Mucosa of descending colon (tissue), 3 donors: Measurements from ENCODE around the gene C8G. TPM values are rescaled to one million over a fixed set of nuclear protein-coding genes. Genes with fewer than 3 reads are reported as not detected.

ENCODE experiments used
- ATAC-seq: fragments of 200-7000 bp; cut with Tn5 transposase; one replicate; pipeline ENCODE4 v1.9.1; 2020; ENCODE audit warnings: mild to moderate bottlenecking, moderate library complexity
- DNase-seq, 3 donors: peaks; one replicate each; pipeline ENCODE4 v3.0.0-alpha.2; 2020
- H3K36me3 ChIP-seq: fragments of 200-600 bp; one replicate; pipeline ENCODE4 v1.8.0; 2021; ENCODE audit warnings: low read depth, mild to moderate bottlenecking
- H3K4me1 ChIP-seq: fragments of 200-600 bp; one replicate; pipeline ENCODE4 v1.8.0; 2021; ENCODE audit warnings: low read depth, mild to moderate bottlenecking
- H3K4me3 ChIP-seq: fragments of 200-600 bp; one replicate; pipeline ENCODE4 v1.8.0; 2021; ENCODE audit warnings: mild to moderate bottlenecking
- H3K9me3 ChIP-seq: fragments of 200-600 bp; one replicate; pipeline ENCODE4 v1.8.0; 2021; ENCODE audit warnings: mild to moderate bottlenecking
- intact Hi-C, 2 donors: fragments of 100-400 bp; cut with DNase I in 1 of 2; cut with micrococcal nuclease in 1 of 2; formaldehyde crosslinking; loops; one replicate each; pipeline versions ENCODE4 v1.11.0 to v1.11.1; 2022; cut with DNase I, micrococcal nuclease
- total RNA-seq, 3 donors: library from RNA; stranded (reverse); fragmentation: NEBNext Ultra II Directional in 2 of 3; extraction: Animal tissue kit (Norgen Biotek cat#: 25700) in 2 of 3; gene quantifications; one replicate each; pipeline versions ENCODE4 v1.2.1 to v1.2.4, GENCODE V29; 2021 to 2023
- TF ChIP-seq, protein P1 (sequence below): fragments of 200-600 bp; IDR thresholded peaks from one replicate; pipeline ENCODE4 v1.8.0; 2022; ENCODE audit warnings: antibody characterized with exemption, mild to moderate bottlenecking
- donor health status: DM: no; HTN: no; CAD: no; lungs with moderate emphysema.
- donor health status: DM: no; HTN: no; CAD: no.
- donor health status: DM: no; HTN: yes; CAD: no.

Gene C8G
- total RNA-seq, 3 donors from 2014 or later, result 3.2 to 15.4 (median 10.4) TPM

DNA sequence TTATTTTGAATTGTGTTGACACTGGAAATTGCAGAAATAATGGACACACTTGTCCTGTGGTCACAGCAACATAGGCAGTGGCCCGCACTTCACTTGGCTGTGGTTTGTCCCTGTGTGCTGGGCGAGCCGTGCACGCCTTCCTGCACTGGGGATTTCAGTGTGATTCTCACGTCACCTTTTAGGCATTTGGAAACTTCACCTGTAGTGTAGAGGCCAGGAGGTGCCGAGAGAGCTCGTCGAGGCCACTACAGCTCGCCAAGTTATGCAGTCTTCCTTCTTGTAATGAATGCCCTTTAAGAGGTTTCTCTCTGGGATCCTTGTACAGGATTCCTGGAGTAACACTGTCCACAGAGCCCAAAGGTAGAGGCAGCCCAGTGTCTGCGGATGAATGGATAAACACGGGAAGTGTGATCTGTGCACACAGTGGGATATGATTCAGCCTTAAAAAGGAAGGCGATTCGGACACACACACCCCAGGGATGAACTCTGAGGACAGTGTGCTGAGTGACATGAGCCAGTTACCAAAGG, 44.0 kb upstream of the C8G start:
- no peak for ATAC-seq
- intact Hi-C loops, result no loop called here

DNA sequence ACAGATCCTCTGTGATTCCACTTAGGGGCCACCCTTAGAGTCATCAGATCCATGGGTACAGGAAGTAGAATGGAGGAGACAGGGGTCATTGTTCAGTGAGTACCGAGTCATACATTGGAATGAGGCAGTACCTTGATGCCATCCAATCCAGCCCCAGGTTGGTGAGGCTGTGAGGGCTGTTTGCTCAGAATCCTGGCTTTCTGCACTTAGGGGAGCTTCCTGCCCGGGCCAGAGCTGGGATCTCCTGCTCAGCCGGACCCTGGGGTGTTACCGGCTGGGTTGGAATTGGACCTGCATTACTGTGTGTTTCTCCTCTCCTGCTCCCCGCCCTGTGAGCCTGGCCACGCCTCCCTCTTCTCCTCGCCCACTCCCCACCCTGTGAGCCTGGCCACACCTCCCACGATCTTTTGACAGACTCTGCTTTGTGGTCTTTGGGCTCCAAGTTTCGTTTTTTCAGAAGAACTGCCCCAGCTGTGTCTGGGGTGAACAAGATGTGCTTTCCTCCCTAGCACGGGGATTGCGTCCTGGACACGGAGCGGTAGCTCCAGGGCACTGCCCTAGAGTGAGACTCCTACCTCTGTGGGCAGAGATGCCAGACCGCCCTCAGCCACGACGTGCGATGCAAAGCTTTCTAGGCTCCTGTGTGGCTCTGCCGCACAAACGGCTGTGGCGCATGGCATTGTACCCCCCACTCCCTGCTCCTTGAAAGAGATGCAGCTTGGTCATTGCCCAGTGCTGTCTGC, 43.4 kb upstream of the C8G start:
- TF ChIP-seq, protein P1, sequence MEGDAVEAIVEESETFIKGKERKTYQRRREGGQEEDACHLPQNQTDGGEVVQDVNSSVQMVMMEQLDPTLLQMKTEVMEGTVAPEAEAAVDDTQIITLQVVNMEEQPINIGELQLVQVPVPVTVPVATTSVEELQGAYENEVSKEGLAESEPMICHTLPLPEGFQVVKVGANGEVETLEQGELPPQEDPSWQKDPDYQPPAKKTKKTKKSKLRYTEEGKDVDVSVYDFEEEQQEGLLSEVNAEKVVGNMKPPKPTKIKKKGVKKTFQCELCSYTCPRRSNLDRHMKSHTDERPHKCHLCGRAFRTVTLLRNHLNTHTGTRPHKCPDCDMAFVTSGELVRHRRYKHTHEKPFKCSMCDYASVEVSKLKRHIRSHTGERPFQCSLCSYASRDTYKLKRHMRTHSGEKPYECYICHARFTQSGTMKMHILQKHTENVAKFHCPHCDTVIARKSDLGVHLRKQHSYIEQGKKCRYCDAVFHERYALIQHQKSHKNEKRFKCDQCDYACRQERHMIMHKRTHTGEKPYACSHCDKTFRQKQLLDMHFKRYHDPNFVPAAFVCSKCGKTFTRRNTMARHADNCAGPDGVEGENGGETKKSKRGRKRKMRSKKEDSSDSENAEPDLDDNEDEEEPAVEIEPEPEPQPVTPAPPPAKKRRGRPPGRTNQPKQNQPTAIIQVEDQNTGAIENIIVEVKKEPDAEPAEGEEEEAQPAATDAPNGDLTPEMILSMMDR, result no peak
- ATAC-seq (peak; percentile 67), DNase-seq (peak; percentile 75 to 83 (median 82))
- Histone ChIP-seq H3K4me3 (no peak overlapping the region), H3K36me3 (no peaks in the 10 kb centered on the region), H3K4me1 (peaks cover 55% of the 10 kb centered on the region), H3K9me3 (no peaks in the 10 kb centered on the region)
- intact Hi-C loops, result no loop called here

More for the DNA sequence above, 44.0 kb upstream of the C8G start:
- TF ChIP-seq, protein P1, result no peak
- no peak for DNase-seq
- no peak overlapping the region for H3K4me3 ChIP-seq
- H3K4me1 ChIP-seq, result peaks cover 55% of the 10 kb centered on the region
- H3K9me3 ChIP-seq, result no peaks in the 10 kb centered on the region
- H3K36me3 ChIP-seq, result no peaks in the 10 kb centered on the region

DNA sequence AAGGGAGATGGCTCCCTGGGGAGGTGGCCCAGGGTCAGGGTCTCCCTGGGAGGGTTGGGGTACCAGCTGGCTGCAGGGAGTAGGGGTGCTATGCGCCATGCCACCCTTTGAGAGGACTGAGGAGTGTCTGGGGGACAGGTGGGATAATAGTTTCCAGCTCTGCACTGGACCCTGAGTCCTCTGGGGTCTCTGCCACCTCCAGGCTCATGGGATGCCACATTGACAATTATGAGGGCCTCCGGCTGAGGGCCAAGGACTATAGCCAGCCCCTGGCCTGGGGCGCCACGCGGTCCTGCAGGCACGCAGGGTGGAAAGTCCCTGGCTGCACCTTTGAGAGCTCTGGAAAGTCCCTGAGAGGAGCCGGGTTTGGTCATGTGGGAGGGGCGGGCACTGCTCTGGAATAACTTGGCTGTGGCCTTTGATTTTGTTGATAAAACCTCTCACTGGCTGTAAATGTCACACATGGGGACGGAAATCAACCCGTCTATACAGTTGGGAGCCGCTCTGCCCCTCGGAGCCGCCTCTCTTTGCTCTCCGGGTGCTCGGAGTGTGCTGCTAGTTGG, 42.7 kb upstream of the C8G start:
- H3K9me3 ChIP-seq, result no peaks in the 10 kb centered on the region
- H3K4me1 ChIP-seq, result peaks cover 55% of the 10 kb centered on the region
- no peaks in the 10 kb centered on the region for H3K36me3 ChIP-seq
- ATAC-seq (peak; percentile 85), DNase-seq (peak; percentile 89 to 93 (median 92))
- H3K4me3 ChIP-seq, result no peak overlapping the region
- TF ChIP-seq, protein P1, result no peak
- intact Hi-C loops, result no loop called here

DNA sequence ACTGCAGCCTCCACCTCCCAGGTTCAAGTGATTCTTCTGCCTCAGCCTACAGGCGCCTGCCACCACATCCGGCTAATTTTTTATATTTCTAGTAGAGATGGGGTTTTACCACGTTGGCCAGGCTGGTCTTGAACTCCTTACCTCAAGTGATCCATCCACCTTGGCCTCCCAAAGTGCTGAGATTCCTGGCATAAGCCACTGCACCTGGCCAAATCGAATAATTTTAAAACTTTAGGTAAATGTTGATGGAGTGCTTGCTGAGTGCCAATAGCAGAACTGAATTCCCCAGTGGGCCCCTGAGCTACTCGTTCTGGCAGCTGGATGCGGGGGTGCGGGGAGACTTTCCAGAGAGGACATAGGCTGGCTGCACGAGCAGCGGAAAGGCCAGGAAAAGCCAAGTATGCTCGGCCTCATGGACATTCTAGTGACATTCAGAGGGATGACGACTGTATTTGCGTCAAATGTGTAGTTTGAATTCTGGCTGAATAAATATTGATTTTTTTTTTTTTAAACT, 41.9 kb upstream of the C8G start:
- TF ChIP-seq, protein P1, result no peak
- H3K4me3 ChIP-seq, result no peak overlapping the region
- H3K36me3 ChIP-seq, result no peaks in the 10 kb centered on the region
- peaks cover 55% of the 10 kb centered on the region for H3K4me1 ChIP-seq
- ATAC-seq (peak; percentile 6), DNase-seq (peak in 2 of 3 donors; percentile 57 to 58)
- H3K9me3 ChIP-seq, result no peaks in the 10 kb centered on the region
- intact Hi-C loops, result no loop called here

DNA sequence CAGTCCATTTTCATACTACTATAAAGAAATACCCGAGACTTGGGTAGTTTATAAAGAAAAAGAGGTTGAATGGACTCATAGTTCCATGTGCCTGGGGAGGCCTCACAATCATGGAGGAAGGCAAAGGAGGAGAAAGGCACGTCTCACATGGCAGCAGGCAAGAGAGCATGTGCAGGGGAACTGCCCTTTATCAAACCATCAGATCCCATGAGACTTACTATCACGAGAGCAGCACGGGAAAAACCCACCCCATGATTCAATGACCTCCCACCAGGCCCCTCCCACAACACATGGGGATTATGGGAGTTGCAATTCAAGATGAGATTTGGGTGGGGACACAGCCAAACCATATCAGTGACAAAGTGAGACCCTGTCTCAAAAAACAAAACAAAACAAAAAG, 38.8 kb upstream of the C8G start:
- Histone ChIP-seq H3K9me3 (no peaks in the 10 kb centered on the region), H3K4me3 (no peak overlapping the region), H3K4me1 (peaks cover 27% of the 10 kb centered on the region), H3K36me3 (no peaks in the 10 kb centered on the region)
- DNase-seq (no peak), ATAC-seq (no peak)
- intact Hi-C loops, result no loop called here
- TF ChIP-seq, protein P1, result no peak
